Mucosa of gallbladder (tissue), 1 donor: ENCODE measurements around the gene LSAMP. TPM values are rescaled to one million over a fixed set of nuclear protein-coding genes. Genes with fewer than 3 reads are reported as not detected.
"Not testable (repeated sequence)": the region's sequence is repeated elsewhere in the genome, so short reads cannot be mapped to it uniquely, and the experiment has no call there.

Experiments used
- DNase-seq: peaks from one replicate; pipeline ENCODE4 v3.0.0-alpha.2; 2020; ENCODE audit warnings: low spot score
- total RNA-seq: library from RNA; stranded (reverse); gene quantifications from one replicate; pipeline ENCODE4 v1.2.1, GENCODE V29; 2021
- donor health status: DM: no; HTN: no; CAD: no.

Gene LSAMP
- total RNA-seq, 1 donor from 2014 or later, result 11.4 TPM

- no peak for DNase-seq
These were observed 641.1 kb downstream of the LSAMP start for GRCh38 chr3:115804200-115804599.

- no peak for DNase-seq
These were observed 641.6 kb downstream of the LSAMP start for GRCh38 chr3:115803661-115804060.

- DNase-seq, result no peak
These were observed 644.7 kb downstream of the LSAMP start for GRCh38 chr3:115800489-115801075.

DNA sequence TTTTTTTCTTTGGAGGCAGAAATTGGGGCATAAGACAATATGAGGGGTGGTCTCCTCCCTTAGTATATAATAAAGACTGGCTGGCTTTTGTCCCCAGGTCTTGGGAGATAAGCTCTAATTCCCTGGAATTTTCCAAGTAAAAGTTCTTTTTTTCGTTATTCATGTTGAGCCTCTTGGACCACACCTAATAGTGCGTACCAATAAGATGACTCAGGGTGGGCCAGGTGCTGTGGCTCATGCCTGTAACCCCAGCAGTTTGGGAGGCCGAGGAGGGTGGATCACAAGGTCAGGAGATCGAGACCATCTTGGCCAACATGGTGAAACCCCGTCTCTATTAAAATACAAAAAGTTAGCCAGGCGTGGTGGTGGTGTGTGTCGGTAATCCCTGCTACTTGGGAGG lies 645.2 kb downstream of the LSAMP start:
- not testable (repeated sequence) for DNase-seq

DNA sequence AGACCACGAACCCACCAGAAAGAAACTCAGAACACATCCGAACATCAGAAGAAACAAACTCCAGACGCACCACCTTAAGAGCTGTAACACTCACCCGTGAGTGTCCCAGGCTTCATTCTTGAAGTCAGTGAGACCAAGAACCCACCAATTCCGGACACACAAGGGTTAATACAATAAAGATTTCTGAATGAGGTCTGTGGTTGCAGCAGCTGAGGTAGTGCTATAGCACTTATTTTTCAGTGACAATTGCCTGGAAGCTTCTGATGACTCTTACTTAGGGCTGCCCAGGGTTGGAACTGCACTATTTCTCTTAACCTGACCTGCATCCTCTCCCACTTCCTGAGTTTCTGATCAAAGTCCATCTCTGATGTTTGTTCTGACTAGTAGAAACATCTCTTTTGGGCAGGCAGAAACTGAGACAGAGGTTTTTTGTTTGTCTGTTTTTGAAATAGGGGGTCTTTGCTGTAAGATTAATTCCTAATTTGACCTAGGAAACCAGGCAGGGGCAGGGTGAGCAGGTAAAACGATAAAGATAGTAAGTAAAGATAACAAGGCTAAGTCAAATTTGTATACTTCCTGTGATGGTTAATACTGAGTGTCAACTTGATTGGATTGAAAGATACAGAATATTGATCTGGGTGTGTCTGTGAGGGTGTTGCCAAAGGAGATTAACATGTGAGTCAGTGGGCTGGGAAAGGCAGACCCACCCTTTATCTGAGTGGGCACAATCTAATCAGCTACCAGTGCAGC lies 652.9 kb downstream of the LSAMP start:
- DNase-seq, result peak; percentile 51

GRCh38 chr3:115791271-115792153 lies 653.8 kb downstream of the LSAMP start:
- not testable (repeated sequence) for DNase-seq

DNA sequence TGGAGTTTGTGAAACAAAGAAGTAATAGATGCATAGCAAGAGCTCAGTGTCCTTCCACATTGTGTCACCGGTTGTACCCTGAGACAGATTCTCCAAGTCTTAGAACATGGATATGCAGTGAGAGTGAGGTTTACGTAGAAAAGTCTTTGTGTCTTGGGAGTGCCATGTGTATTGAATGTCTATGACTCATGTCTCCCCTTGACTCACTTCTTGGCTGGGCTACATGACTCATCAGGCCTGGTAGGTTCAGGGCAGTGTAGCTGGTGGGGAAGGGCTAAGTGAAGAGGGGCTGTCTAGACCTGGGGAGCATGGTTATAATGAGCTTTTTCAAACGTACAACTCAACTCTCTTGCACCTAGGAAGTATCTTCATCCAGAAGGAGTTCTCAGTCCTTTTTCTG lies 654.5 kb downstream of the LSAMP start:
- DNase-seq, result peak; percentile 67

DNA sequence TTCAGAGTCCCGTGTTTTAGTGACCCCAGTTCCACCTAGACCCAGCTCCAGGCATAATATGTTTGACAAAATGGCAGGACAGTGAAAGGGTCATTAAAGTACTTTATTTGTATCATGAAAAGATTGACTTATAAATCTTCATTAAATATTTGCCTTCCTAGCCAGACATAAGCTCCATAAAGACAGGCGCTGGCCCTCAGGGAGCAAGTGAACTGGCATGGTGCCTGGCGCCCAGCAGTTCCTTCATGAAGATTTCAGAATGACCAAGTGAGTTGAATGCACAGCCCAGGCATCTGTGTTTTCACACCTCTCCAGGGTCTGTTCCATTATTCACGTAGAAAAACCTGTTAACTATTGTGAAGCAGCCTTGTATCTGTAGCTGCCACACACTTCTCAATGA lies 655.8 kb downstream of the LSAMP start:
- DNase-seq, result no peak

DNA sequence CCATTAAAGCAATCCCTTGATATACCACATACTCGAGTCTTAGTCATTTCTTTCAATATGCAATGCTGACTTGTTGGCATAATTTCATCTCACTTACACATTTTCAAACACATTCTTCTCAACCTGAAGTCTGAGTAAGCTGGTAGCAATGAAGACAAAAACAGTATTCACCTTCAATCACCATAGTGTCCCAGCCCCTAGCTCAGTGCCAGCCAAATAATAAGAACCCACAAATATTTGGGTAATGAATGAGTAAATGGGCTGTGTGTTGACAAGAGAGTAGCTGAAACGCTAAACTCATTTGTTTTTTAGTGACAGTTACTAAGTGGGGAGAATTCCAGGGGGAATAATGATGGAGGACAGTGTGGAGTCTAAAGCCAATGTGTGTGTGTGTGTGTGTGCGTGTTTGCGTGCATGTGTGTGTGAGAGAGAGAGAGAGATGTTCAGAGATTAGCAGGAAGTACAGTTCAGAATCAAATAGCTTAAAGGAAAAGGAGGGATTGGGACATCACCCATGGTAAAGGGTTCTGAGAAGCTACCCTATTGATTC lies 656.3 kb downstream of the LSAMP start:
- DNase-seq, result no peak

- no peak for DNase-seq
These were observed 657.5 kb downstream of the LSAMP start for GRCh38 chr3:115787818-115788217.

DNA sequence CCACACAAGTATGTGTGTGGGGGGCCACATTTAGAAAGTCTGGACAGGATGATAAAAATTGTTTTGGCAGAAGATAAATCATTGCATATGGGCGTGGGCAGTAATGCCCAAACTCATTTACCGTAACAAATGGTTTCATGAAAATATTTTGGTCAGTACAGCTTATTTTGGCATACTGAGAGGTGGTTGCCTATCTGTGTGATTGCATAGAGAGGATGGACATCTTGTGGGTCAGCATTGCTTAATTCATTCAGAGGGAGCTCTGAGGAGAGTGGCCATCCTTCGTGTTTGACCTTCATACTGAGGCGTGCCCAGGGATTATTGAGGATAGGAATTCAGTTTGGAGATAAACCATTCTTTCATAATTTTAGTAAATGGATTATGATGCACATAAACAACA lies 659.5 kb downstream of the LSAMP start:
- DNase-seq, result no peak

DNA sequence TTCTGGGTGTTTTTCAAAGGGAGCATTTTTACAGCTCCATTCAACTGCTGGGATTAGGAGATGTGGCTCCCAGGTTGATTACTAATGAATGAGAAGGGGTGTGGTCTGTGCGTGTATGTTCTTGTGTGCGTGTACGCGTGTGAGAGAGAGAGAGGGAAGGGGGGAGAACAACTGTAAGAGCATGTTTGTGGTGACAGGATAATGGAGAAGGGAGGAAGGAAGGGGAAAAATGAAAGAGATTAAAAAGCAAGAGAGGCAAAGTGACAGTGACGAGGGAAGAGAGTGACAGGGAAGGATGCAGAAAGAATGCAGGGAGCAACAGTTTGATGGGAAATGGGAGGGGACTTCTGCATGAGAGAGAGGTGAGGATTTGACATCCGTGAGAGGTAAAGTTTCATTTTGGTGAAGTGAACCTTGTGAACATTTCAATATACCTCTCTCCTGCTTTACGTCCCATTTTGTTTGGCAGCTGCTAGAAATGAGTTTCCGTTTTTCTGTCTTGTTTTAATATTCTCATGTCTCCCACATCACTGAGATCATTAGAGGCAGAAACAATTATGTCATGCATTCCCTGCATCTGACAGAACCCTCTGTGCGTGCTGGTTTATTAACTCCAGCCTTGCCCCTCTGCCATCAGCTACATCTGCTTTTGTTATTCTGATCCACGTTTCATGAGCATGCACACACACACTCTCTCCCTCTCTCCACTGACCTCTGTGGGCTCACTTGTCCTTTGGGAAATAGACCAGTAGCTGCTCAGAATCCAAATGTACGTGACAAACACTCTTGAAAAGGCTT lies 660.3 kb downstream of the LSAMP start:
- DNase-seq, result no peak

GRCh38 chr3:115783938-115784738 lies 661.1 kb downstream of the LSAMP start:
- peak; percentile 94 for DNase-seq

- not testable (repeated sequence) for DNase-seq
These were observed 661.9 kb downstream of the LSAMP start for GRCh38 chr3:115783426-115783825.

DNA sequence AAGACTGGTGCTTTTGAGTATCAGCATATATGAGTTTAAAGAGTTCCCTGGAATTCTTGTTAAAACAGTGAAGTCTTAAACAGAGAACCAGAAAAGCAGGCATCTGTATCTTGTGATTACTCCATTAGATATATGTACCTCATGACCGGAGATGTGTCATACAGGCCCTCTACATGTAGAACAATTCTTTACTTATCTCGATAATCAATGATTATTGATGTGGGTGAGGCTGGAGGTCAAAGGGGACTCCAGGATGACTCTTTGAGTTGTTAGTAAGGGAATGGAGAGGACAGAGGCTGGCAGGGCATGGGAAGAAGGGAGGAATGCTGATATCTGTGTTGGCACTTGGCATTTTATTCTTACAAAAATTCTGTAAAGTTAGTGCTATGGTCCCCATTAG lies 666.3 kb downstream of the LSAMP start:
- peak; percentile 85 for DNase-seq

- no peak for DNase-seq
These were observed 672.3 kb downstream of the LSAMP start for GRCh38 chr3:115772951-115773350.

DNA sequence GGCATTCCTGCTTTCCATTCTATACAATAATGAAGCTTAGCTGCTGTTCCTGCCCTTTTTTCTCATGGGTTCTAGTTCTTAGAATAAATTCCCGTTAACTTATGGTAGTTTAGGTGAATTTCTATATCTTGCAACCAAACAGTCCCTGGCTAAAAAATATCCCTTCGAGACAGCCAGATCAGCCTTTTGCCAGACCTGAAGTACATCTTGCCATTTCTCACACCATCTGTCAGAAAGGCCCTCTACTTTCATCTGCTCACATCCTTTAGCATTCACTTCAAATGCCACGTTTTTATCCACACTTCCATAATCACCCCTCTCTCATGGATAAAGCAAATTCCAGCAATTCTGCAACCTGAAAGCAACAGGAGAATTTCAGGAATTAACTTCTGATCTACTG lies 676.6 kb downstream of the LSAMP start:
- no peak for DNase-seq

GRCh38 chr3:115766587-115767482 lies 678.5 kb downstream of the LSAMP start:
- DNase-seq, result no peak

- no peak for DNase-seq
These were observed 683.4 kb downstream of the LSAMP start for GRCh38 chr3:115761927-115762305.

- DNase-seq, result no peak
These were observed 684.6 kb downstream of the LSAMP start for GRCh38 chr3:115760716-115761115.
